Activated naive CD4-positive, alpha-beta T cell treated with anti-CD3 and anti-CD28 coated beads, Interleukin-2, amount 50 U/mL, for 72 hours (primary cell): Measurements from ENCODE around the gene BRPF3. TPM values are rescaled to one million over a fixed set of nuclear protein-coding genes. Genes with fewer than 3 reads are reported as not detected.
"Not testable (repeated sequence)": the region's sequence is repeated elsewhere in the genome, so short reads cannot be mapped to it uniquely, and the experiment has no call there.

Experiments used
- ATAC-seq, 2 donors: fragments of 150-1000 bp; cut with Tn5 transposase; 2 replicates each; pipeline ENCODE4 v1.10.0; 2021; ENCODE audit warnings: mild to moderate bottlenecking in 2 of 2, moderate library complexity in 2 of 2
- DNase-seq, 2 donors: peaks; one replicate each; pipeline ENCODE4 v3.0.0; 2021 to 2022; ENCODE audit warnings: low spot score in 2 of 2
- H3K27ac Mint-ChIP-seq, 2 donors: one replicate each; pipeline ENCODE4 v1.8.0; 2022; ENCODE audit warnings: mild to moderate bottlenecking in 2 of 2, mixed read lengths in 2 of 2
- H3K36me3 Mint-ChIP-seq, 2 donors: one replicate each; pipeline ENCODE4 v1.8.0; 2022; ENCODE audit warnings: mixed read lengths in 2 of 2
- H3K9me3 Mint-ChIP-seq, 2 donors: one replicate each; pipeline ENCODE4 v1.8.0; 2022; ENCODE audit warnings: mixed read lengths in 2 of 2
- total RNA-seq, 2 donors: library from RNA; stranded (reverse); gene quantifications; one replicate each; pipeline ENCODE4 v1.2.3, GENCODE V29; 2022

Gene BRPF3
- total RNA-seq, 2 donors from 2014 or later = 17.7 to 21.6 TPM

DNA sequence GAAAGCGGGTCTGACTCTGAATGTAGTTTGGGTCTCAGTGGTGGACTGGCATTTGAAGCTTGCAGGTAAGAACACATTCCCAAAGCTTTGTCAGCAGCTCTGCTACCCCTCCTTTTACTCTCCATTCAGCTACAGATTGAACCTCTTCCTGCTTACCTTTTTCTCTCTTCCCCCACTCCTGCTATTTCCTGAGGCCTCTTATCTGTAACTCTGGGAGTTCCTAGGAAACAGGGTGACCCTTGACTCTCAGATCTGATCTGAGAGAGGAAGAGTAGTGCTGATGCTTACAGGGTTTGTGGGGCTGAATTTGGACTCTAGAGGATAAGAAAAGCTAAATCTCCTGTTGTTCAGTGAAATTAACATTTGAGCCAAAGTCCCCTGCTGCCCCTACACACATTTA is 21.4 kb downstream of the BRPF3 start:
- ATAC-seq (no peak), DNase-seq (no peak)
- Mint-ChIP-seq H3K27ac (peak overlapping the region in 1 of 2 donors; percentile 6), H3K9me3 (no peaks in the 10 kb centered on the region), H3K36me3 (peaks cover 4 to 17% of the 10 kb centered on the region in 2 donors)

DNA sequence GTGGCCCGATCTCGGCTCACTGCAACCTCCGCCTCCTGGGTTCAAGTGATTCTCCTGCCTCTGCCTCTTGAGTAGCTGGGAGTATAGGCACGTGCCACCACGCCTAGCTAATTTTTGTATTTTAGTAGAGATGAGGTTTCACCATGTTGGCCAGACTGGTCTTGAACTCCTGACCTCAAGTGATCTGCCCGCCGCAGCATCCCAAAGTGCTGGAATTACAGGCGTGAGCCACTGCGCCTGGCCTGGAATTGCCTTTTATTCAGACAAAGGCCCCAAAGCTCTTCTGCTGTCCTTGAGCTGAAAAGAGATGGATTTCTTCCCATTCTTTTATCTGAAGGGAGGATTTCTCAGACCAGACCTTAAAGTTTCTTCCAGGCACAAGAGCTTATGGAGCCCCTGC is 22.0 kb downstream of the BRPF3 start:
- DNase-seq, H3K27ac Mint-ChIP-seq, ATAC-seq, H3K9me3 Mint-ChIP-seq: not testable (repeated sequence)
- peaks cover 4 to 13% of the 10 kb centered on the region in 2 donors for H3K36me3 Mint-ChIP-seq

DNA sequence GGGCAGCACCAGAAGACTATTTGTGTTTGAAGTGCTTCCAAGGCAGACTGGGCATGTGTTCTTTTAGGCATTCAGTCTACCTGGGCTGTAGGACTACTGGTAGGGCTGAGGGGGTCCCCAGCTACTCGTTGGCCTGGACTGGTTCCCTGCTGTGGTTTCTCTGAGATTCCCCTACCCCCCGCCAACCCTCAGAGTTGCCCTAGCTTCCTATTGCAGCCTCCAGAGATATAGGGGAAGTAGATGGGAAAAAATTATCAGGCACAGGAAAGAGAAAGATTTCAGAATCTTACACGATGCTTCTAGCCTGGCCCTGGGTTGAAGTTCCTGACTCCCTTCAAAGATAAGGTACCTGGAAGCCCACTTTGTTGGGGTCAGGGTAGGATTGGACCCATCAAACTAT is 22.5 kb downstream of the BRPF3 start:
- Mint-ChIP-seq H3K36me3 (peaks cover 4 to 7% of the 10 kb centered on the region in 2 donors), H3K9me3 (no peaks in the 10 kb centered on the region), H3K27ac (no peak overlapping the region)
- DNase-seq (no peak), ATAC-seq (no peak)

DNA sequence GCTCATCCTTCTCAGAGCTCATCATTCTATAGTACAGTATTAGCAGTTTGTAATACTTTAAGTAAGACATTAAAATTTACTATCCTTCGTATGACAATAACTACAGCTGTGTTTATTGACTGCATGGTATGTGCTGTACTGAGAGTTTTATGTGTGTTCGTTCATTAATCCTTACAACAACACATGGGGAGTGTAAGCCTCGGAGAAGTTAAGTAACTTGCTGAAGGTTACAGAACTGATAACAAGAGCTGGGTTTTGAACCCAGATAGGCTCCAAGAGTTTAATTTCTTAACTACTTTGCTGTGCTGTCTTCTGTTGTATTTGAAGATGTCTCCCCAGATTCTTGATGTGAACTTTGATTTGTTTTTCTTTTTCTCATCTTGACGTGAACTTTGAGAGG is 23.7 kb downstream of the BRPF3 start:
- DNase-seq (no peak), ATAC-seq (no peak)
- peaks cover 0 to 4% of the 10 kb centered on the region in 2 donors for H3K36me3 Mint-ChIP-seq
- no peaks in the 10 kb centered on the region for H3K9me3 Mint-ChIP-seq
- no peak overlapping the region for H3K27ac Mint-ChIP-seq

DNA sequence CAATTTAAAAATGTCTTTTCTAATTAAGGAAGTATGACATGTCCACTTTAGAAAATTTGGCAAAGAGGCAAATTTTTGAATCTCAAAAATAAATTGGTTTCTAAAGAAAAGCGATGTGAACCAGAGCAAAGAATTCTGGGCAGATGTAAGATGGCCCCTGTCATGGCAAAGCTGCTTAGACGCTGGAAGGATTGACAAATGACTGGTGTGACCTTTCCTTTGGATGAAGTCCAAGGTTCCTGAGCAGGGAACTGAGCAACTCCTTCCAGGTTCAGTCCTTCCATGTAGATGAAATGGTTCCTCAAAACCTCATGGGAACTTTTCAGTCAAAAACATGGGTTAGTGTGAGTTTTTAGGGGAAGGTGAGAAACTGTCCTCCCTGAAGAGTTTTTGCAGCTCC is 25.1 kb downstream of the BRPF3 start:
- H3K27ac Mint-ChIP-seq = peak overlapping the region in 1 of 2 donors; percentile 22
- DNase-seq = no peak
- no peak for ATAC-seq
- H3K9me3 Mint-ChIP-seq = no peaks in the 10 kb centered on the region
- H3K36me3 Mint-ChIP-seq = peaks cover 0 to 4% of the 10 kb centered on the region in 2 donors

DNA sequence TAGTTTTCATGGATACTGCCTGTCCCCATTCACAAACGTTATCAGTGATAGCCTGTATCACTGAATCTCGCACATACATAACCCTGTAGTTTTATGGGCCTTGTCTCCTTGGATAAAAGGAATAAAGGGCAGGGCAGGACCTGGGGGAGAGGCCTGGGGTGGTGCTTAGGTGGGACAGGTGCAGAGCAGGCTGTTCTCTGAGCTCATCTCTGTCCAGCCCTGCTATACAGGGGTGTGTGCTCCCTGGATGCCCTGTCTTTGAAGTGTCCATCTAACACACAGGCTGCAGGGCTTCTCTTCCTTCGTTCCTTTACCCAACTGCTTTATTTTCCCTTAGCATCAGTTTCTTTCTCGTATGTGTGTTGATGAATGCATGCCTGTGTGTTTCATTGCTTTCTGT is 26.4 kb downstream of the BRPF3 start:
- ATAC-seq = no peak
- Mint-ChIP-seq H3K36me3 (peaks cover 0 to 4% of the 10 kb centered on the region in 2 donors), H3K9me3 (no peaks in the 10 kb centered on the region), H3K27ac (no peak overlapping the region)
- DNase-seq = no peak

DNA sequence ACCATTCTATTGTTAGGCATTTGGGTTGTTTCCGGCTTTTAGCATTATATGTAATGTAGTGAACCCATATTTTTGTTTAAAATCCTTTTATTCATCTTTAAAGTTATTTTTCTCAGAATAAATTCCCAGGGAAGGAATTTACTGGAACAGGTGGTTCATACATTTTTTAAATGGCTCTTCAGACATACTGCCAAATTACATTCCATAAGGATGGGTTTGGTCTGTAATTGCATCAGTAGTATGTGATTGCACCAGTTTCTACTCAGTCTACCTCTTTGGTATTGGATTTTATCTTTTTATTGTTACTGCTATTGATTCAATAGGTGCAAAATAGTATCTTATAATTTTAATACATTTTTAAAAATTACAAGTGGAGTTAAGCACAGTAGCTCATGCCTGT is 27.2 kb downstream of the BRPF3 start:
- no peak for DNase-seq
- Mint-ChIP-seq H3K27ac (no peak overlapping the region), H3K9me3 (no peaks in the 10 kb centered on the region), H3K36me3 (peaks cover under 1 to 4% of the 10 kb centered on the region in 2 donors)
- no peak for ATAC-seq

DNA sequence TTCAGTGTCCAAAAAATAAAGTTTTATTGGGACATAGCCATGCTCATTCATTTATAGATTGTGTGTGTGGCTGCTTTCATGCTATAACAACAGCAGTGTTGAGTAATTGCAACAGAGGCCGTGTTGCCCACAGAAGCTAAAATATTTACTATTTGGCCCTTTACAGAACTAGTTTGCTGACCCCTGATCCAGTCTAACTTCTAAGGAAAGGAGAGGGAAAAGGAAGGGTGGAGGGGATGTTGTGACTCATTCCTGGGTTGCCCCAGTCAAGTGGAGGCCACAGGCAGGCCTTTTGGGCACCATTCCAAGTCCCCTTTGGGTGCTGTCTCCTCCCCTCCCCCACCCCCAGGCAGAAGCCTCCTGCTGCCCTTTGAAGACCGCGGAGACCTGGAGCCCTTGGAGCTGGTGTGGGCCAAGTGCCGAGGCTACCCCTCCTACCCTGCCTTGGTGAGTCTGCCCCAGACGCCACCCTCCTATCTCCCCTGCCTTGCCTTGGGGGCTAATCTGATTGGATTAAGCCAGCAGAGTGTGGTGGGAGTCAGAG is 28.4 kb downstream of the BRPF3 start:
- Mint-ChIP-seq H3K27ac (peak overlapping the region in 1 of 2 donors; percentile 29), H3K9me3 (no peaks in the 10 kb centered on the region), H3K36me3 (peaks cover 4 to 5% of the 10 kb centered on the region in 2 donors)
- ATAC-seq (no peak), DNase-seq (no peak)

DNA sequence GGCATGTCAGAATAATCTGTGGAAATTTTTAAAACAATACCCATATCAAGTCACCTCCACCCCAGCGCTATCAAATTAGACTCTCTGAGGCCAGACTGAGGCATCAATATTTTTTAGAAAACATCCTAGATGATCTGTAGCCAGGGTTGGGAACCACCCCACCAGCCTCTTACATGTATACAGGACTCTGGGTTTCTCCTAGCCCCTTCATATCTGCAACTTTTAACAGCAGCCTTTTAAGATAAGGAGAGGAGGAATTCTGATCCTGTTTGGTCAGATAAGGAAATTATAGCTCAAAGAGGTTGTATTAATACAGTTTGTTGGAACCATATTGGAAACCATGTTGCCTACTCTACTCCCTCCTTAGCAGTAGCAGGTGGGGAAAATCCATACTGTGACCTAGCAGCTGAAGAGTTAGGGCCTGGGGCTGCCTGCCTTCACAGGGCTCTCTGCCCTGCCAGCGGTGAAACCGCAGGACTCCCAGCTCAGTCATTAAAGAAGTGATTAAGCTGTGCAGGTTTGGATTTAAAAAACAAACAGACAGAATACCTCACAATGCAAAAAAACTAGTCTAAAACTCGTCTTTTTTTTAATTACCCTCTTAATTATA is 30.0 kb downstream of the BRPF3 start:
- ATAC-seq (no peak), DNase-seq (no peak)
- Mint-ChIP-seq H3K27ac (no peak overlapping the region), H3K36me3 (peaks cover 4 to 5% of the 10 kb centered on the region in 2 donors), H3K9me3 (no peaks in the 10 kb centered on the region)

DNA sequence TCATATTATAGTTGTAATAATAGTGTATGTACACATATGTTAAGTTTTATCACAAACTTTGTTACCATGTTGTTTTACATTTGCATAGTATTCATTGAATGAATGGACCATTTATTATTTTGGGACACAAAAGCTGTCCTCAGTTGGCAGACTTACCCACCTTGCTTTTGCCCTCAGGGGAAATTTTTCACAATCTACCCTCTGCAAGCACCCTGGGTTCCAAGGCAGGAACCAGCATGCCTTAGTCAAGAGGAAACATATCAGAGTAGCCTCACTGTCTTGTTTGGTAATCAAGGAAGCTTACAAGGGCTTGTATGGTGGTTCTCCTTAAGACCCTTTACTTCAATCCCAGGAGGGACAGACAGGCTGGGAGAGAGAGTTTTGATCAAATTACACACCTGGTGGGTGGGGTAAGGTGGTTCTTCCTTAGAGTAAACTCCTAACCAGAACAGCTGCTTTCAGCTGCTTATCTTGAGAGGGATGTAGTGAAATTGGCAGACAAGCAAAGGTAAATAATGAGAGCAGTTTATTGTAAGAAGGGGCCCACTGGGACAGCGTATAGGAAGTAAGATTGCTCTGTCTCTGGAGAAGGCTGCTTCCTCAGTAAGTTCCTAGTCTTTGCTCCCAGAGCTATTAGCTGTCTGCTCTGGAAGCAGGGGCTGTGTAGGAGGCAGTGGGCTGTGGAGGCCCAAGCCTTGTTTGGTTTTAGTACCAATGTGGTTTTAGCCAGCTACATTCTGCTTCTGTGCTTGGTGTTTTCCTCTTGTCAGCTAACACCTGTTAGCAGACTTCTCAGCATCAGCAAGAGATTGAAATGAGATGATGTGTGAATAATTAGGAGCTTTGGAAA is 31.1 kb downstream of the BRPF3 start:
- Mint-ChIP-seq H3K9me3 (no peaks in the 10 kb centered on the region), H3K27ac (peak overlapping the region in 1 of 2 donors; percentile 59)

DNA sequence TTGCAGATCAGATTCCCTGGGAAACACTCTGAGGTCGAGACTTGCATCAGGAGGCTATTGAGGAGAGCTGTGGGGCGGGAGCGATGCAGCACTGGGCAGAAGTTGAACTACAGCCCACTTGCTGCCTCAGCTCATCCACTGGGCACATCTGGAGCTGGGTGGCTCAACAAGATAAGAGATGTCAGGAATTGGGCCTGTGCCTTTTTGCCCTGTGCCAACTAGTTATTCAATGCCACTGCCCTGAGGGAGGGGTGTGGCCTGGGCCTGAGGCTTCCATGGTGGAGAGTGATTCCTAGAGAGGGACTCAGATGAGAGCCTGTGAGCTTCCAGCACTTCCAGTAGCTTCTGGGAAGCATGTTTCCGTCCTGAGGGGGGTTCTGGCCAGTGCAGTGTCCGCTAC is 32.7 kb downstream of the BRPF3 start:
- ATAC-seq (no peak), DNase-seq (no peak)
- Mint-ChIP-seq H3K9me3 (no peaks in the 10 kb centered on the region), H3K27ac (peak overlapping the region; percentile 9 to 63), H3K36me3 (peaks cover 4 to 5% of the 10 kb centered on the region in 2 donors)

More for the DNA sequence above, 31.1 kb downstream of the BRPF3 start:
- ATAC-seq = no peak
- DNase-seq = no peak
- peaks cover 4 to 5% of the 10 kb centered on the region in 2 donors for H3K36me3 Mint-ChIP-seq

DNA sequence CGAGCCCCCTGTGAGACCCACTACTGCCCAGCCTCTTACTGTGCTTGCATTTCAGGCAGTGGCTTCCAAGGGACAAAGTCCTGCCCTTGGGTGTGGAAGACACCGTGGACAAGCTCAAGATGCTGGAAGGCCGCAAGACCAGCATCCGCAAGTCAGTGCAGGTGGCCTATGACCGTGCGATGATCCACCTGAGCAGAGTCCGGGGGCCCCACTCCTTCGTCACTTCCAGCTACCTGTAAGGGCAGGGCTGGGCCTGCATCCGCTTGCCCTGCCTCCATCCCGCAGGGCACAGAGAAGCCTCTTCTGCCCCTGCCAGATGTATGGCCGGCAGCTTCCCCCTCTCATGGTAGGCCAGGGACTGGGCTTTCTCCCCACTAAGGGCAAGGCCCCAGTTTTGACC is 33.8 kb downstream of the BRPF3 start:
- ATAC-seq (no peak), DNase-seq (no peak)
- H3K27ac Mint-ChIP-seq = peak overlapping the region in 1 of 2 donors; percentile 82
- H3K9me3 Mint-ChIP-seq = no peaks in the 10 kb centered on the region
- peaks cover 0 to 5% of the 10 kb centered on the region in 2 donors for H3K36me3 Mint-ChIP-seq

DNA sequence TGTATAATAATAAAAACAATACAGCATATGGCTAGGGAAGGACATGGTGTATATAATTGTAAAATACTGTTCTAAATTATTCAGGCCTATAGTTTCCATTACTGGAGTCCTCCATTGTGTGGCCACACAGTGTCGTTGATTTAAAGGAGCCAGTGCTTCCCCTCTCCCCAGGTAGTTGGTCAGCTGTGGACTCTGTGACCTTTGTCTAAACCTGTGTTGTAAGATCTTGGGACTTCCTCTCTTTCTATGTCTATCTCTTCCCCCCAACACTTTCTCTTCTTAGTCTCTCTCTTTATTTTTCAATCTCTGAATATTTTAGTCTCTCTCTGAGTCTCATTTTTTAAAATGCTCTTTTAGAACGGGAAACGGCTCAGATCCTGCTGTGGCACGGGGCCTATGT is 35.6 kb downstream of the BRPF3 start:
- H3K36me3 Mint-ChIP-seq = peaks cover 0 to 5% of the 10 kb centered on the region in 2 donors
- H3K27ac Mint-ChIP-seq = peak overlapping the region in 1 of 2 donors; percentile 63

DNA sequence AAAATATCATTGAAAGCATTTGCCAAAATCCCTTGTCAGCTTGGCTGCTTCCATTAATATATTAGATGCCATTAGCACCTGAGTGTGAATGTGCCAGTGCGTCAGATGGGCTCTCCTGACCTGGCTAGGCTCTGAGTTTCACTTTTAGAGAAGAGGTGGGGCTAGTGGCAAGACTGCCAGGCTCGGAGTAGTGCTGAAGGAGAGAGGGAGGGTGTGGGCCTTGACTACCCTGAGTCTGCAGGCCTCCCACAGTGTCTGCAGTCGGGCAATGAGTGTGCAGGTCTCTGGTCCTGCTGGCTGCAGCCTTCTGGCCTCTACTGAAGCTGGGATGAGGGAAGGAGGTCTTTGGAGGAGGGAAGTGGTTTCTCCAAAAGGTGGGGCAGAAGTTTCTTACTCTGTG is 38.8 kb downstream of the BRPF3 start:
- no peak for DNase-seq
- Mint-ChIP-seq H3K27ac (no peak overlapping the region), H3K9me3 (no peaks in the 10 kb centered on the region), H3K36me3 (no peaks in the 10 kb centered on the region)
- ATAC-seq = no peak

More for the DNA sequence above, 35.6 kb downstream of the BRPF3 start:
- DNase-seq (no peak), ATAC-seq (no peak)
- H3K9me3 Mint-ChIP-seq = no peaks in the 10 kb centered on the region

DNA sequence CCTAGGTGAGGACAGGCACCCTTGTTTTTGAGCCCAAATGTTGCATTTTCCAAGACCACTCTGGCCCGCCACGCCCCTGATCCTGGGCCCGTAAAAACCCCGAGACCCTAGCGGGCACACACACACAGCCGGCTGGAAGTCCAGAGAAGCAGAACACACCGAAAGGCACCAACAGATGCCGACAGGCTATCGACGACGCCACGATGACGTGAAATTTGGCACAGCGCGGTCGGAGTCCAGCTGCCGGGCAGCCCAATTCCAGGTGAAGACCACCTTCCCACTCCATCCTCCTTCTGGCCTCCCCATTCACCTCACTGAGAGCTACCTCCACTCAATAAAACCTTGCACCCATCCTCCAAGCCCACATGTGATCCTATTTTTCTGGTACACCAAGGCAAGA is 39.3 kb downstream of the BRPF3 start:
- DNase-seq = no peak

DNA sequence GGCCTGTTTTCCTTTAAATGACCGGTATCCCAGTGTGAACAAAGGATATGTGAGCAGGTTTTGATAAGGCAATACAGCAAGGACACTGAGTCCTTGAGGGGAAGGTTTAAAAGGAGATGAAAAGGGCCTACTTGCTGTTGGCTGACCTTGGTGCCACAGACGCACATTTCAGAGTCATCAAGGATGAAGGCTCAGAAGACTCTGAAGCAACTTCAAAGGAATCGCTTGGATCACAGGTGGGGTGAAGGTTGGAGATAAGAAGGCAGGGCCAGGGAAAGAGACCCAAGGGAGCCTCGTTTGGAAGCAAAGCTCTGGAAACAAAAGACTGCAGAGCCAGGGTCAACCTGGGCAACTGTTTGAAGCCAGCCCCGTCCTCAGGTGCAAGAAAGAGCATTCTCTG is 43.2 kb downstream of the BRPF3 start:
- no peak for ATAC-seq
- H3K27ac Mint-ChIP-seq = no peak overlapping the region

More for the DNA sequence above, 39.3 kb downstream of the BRPF3 start:
- H3K36me3 Mint-ChIP-seq = no peaks in the 10 kb centered on the region
- no peak overlapping the region for H3K27ac Mint-ChIP-seq
- ATAC-seq = no peak
- H3K9me3 Mint-ChIP-seq = no peaks in the 10 kb centered on the region

DNA sequence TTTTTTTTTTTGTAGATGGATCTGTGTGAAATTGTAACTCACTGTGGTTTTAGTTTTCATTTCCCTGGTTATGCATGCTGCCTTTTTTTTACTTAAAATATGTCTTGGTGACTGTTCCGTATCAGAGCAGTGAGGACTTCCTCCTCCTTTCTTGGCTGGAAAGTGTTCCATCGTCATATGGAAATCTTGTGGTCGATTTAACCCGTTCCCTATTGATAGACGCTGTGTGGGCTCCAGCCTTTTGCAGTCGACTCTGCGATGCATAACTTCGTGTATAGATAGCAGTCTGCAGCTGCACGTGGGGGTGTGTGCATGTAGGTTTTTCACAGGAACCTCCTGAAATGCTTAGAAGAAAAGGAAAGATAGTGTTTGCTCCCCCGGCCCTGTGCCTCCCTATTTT is 45.2 kb downstream of the BRPF3 start:
- ATAC-seq (peak; percentile 53 to 65), DNase-seq (no peak)
- Mint-ChIP-seq H3K9me3 (no peaks in the 10 kb centered on the region), H3K27ac (no peak overlapping the region), H3K36me3 (no peaks in the 10 kb centered on the region)

More for the DNA sequence above, 43.2 kb downstream of the BRPF3 start:
- Mint-ChIP-seq H3K9me3 (no peaks in the 10 kb centered on the region), H3K36me3 (no peaks in the 10 kb centered on the region)
- DNase-seq = no peak
